SHP77 treated with DMSO at 0.1 percent for 48 hours (cell line): ENCODE data around the gene CHRNA4.

ENCODE experiments used
- DNase-seq: peaks from one replicate; lab custom pipeline; 2025; lab: John Stamatoyannopoulos, UW

The CHRNA4 gene

DNA sequence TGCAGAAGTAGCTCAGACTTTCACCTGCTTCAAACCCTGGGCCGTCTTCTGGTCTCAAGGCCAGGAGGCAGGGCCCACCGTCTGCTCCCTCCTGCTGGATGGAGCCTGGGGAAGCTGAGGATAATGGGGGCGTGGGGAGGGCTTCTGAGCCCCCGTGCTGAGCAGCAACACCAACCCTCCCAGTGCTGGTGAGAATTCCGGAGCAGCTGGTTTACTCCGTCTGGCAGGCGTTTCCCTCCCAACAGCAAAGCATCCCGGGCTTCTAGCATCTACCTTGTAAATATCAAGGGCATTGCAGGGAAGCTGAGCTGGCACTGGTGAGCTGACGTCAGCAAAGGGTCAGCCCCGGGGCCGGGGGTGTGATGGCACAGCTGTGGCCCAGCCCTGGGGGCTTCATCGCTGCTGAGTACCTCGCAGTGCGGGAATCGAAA is 16.8 kb upstream of the CHRNA4 start:
- no peak for DNase-seq

DNA sequence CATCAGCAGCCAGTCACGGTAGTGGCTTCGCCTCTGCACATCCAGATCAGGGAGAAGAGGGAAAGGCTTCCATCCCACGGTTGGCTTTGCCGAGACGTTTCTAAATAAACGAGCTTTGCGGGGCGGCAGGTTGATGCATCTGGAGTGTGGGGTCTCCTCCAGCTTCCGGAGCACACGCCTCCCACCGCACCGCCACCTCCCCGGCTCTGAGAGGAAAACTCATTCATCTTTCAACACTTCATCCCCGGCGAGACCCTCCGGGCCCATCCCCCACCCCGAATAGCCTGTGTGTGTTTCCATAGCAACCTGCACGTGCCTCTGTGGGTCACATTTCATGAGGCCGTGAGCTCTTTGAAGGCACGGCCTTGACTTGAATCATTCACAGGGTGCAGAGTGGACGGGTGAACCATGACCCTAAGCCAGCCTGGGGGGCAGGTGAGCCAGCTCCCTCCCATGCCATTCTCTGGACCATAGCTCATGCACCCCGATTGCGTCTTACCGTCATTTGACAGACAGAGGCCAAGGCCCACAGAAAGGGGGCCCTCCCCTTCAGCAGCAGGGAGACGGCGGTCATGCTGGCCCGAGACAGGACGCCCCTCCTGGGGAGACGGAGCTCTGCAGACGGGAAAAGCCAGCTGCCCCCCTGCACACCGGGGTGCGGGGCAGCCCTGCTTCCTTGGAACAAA is 16.2 kb upstream of the CHRNA4 start:
- DNase-seq, result no peak

DNA sequence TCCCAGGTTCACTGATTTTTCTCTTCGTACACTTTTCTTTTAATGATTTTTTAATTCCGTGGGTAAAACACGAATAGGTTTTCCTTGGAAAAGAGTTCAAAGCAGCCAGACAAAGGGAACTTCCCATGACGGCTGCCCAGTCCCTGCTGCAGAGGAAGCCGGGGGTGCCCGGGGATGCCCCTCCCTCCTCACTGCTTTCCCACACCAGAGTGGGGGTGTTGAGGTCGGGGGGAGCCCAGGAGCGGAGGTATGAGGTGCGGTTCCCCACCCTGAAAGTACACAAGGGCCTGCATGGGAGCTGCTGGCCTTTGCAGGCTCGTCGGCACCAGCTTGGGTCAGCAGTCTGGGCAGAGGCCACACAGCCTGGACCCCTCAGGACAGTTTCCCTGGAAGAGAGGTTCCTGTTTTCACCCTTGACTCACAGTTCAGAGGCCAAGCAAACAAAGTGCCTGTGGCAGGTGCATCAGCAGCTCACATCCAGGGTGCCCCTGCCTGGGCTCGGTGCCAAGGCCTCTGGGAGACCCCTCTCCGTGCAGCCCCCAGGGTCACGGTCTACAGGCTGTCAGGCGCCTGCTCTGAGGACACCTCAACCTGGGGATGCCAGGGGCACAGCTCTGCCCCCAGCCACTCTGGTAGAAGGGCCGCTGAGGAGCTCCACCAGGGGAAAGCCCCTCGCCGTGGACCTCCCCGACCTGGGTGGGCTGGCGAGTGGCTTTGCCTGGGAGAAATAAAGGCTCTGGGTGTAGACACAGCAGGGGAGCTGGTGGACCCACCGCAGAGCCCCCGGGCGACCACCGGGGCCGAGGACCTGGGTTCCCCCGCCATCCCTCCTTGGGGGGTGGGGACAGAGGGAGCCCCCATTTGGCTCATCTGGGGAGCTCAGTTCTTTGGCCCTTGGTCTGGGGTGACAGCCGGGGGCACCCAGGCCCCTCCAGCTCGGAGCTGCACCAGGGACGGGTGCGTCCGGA is 15.4 kb upstream of the CHRNA4 start:
- no peak for DNase-seq

DNA sequence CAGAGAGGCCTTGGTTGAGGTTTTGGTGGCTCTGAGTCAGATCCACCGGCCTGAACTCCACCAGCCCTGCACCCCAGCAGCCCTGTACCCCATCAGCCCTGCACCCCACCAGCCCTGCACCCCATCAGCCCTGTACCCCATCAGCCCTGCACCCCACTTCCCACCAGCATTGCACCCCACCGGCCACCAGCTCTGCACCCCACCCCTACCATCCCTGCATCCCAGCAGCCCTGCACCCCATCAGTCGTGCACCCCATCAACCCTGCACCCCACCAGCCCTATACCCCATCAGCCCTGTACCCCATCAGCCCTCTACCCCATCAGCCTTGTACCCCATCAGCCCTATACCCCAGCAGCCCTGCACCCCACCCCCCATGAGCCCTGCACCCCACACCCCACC is 14.3 kb upstream of the CHRNA4 start:
- no peak for DNase-seq

DNA sequence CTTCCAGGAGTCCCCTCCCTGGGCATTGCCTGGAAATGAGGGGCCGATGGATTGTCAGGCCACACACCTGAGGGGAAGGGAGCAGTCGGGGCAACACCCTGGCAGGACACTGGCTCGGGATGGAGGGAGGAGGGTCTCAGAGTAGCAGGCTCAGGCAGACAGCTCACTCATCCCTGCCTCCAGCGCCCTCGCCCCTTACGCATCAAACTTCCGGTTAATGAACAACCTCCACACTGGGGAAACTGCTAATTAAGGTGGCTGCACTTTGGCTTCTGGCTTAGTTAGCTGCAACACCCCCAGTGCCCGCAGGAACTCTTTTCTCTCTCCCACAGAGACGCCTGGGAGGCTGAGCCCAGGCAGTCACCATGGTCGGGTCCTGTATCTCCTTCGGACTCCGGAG is 13.4 kb upstream of the CHRNA4 start:
- DNase-seq, result no peak

DNA sequence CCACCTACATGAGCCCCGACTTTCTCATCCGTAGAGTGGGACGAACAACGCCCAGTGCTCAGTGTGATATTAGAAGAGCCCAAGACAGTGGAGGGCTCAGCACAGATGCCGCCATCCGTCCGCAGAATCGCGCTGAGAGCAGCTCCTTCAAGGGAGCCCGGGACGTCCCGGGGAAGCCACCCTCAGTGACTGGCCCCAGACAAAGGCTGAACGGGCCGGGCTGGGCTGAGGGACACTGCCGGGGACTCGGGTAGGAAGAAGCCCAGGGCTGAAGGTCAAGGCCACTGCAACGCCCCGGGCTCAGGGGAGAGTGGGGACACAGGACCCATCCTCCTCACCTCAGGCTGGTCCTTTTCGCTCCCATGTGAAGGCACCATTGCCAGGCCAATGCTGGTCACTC is 12.8 kb upstream of the CHRNA4 start:
- no peak for DNase-seq

DNA sequence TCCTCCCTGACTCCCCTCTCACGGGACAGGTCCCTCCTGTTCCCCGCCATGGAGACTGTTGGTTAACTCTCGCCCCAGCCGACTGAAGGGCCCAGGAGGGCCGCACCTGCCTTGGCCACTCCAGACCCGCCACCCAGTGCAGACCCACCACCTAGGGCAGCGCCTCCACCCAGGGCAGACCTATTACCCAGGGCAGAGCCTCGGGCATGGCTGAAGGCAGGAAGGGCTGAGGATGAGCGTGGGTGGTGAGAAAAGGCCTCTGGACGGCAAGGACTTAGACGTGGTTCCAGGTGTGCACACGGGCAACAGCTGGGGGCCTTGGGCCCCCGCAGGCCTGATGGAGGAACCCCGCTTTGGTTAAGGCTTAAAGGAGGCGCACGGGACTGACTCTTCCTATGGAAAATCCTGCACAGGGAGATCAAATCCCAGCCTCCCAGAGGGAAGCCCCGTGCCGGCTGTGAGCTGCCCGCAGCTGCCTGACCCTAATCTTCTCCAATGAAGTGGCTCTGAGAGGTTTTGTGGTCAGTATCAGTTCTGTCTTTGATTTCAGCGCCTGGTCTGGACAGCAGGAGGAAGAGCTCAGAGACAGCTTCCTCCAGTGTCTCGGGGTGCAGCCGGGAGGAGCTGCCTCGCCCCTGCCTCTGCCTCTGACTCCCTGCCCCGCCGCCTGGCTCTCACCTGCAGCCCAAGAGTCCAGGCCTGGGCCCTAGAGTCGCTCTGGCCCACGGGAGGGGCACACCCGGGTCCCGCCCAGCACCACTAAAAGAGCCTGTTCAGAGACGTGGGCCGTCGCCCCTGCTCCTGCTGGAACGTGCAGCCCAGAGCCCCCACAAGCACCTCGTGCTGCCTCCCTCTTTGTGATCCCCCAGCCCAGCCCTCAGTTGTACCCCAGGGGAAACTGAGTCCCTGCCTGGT is 12.1 kb upstream of the CHRNA4 start:
- no peak for DNase-seq

DNA sequence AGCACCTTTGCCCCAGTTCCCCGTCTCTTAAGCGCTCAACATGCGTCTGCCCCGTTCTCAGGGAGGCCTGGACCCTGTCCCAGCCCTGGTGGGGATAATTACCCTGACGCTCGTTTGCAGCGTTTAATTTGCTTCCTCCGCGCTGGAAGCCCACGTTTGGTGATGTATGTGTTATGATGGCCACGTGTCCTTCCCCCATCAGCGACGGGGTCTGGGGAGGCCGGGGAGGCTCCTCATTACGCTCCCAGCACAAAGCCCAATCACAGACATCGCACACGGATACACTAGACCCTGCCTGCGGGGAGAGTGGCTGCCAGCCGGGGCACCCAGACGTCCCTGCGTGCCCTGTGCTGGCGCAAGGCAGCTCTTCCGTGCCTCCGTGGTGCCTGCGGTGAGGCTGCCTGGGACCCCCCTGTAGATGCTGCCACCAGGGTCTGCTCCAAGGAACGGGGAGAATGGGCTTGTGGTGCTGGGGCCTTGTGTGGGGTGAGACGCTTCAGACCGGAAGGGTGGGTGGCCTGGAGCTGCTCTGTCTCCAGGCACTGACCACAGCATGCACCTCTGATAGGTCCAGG is 10.2 kb upstream of the CHRNA4 start:
- DNase-seq, result no peak

DNA sequence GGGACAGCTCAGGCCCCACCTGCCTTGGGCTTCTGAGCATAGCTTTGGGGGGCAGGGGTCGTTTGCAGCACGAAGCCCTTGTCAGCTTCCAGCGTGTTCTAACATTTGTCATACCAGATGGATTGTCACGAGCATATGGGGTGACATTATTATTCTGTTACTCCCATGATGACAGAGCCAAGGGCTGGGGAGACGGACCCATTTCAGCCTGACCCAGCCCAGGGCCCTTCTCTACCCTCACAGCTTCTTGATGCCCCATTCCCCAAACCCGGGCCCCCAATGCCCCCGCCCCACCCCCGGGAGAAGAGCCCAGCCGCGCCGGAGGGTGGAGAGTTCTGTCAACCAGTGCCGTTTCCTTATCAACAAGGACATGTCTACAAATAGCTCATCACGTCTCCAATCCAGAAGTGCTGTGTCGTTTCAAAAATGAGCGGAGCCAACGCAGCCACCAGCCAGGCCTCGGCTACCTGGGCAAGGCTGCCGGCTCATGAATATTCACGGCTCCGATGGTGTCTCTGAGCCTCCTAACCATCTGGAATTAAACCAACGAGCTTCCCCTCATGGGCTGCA is 9.6 kb upstream of the CHRNA4 start:
- DNase-seq, result no peak

DNA sequence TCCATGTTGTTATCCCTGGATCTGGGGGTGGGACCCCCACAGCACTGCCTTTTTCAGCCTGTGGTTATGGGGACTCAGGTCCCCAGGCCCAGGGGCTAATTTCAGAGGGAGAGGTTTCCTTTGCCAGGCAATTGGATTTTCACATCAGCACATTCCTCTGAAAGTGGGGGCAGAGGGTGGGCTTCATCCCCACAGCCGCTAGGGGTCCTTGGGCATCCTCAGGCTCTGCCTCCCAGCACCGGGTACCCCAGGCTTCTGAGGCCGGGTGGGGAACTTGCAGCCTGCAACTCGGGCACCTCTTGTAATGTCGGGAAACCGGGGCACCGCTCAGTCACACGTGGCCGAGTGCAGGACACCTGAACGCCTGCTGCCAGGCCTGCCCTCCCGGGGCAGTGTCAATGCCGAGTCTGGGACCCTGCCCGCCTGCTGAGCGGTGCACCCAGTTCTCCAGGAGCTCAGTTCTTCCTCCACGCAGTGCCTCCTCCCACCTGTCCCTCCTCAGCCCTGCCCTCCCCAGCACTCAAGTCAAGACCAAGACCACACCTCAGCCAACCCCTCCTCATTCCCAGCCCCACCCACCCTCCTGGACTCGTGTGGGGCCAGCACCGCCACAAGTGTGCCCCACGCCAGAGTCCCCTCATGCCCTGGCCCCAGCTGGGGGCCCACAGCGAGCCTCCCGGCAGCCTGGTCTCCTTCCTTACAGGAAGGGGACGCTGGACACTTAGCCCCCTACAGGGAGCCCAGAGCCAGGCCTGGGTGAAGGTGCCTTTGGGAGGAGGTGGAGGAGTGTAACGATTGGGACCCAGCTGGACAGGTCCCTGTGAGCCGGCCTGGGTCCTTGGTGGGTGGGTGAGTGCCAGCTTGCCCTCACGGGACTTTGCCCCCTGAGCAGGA is 8.8 kb upstream of the CHRNA4 start:
- no peak for DNase-seq

DNA sequence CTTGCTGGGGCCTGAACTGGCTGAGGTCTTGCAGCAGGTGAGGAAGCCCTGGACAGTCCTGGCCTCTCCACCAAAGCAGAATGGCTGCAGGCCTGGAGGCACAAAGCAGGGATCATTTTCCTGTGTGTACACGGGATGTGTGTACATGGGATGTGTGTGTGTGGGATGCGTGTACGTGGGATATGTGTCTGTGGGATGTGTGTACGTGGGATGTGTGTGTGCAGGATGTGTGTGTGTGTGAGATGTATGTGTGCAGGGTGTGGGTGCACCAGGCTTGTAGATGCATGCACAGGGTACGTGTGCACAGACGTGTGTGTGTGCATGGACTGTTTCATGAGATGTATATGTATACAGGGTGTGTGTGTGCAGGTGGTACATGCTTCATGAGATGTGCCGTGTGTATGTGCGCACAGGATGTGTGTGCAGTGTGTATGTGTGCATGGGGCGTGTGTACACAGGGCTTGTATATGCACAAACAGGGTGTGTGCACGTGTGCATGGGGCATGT is 7.9 kb upstream of the CHRNA4 start:
- DNase-seq, result no peak

DNA sequence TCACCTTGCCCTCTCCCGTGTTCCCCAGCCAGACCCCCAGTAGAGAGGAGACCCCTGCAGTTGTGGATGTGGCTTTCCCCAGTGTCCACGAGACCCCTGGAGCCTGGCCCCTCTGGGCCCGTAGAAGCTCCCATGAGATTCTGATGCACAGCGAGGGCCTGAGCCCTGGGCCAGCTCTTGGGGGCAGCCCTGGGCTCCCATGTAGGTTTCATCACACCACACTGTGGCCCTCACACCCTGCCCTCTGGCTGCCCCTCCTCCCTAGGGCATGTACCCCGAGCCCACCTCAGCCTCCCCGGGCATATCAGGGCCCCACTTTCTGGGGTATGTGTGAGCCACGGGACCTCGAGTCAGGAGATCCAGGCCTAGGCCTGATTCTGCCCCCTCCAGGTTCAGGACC is 7.0 kb upstream of the CHRNA4 start:
- no peak for DNase-seq

DNA sequence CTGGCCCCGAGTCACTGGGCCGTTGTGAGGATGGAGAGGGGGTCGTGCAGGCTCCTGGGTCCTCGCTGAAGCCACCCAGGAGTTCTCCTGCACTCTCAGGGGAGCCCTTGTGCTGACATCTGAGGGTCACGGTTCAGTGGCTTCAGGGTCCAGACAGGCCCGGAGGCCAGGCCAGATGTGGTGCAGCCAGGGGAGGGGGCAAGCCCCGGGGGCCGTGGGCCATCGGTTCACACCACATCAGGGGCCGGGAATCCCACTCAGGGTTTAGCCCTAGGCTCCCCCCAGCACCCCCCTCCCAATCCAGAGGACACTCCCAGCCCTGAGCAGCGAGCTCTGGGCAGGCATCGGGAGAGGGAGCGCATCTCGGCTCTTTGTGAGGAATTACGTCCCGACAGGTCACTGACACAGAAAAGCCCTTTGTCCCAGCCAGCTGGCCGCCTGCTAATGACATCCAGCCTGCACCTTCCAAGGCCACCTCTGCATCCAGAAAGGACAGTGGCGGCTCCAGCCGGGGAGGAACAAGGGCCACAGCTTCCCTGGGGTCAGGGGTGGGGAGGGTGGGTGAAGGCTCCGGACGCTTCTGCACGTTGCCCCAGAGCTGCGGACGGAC is 6.4 kb upstream of the CHRNA4 start:
- no peak for DNase-seq

DNA sequence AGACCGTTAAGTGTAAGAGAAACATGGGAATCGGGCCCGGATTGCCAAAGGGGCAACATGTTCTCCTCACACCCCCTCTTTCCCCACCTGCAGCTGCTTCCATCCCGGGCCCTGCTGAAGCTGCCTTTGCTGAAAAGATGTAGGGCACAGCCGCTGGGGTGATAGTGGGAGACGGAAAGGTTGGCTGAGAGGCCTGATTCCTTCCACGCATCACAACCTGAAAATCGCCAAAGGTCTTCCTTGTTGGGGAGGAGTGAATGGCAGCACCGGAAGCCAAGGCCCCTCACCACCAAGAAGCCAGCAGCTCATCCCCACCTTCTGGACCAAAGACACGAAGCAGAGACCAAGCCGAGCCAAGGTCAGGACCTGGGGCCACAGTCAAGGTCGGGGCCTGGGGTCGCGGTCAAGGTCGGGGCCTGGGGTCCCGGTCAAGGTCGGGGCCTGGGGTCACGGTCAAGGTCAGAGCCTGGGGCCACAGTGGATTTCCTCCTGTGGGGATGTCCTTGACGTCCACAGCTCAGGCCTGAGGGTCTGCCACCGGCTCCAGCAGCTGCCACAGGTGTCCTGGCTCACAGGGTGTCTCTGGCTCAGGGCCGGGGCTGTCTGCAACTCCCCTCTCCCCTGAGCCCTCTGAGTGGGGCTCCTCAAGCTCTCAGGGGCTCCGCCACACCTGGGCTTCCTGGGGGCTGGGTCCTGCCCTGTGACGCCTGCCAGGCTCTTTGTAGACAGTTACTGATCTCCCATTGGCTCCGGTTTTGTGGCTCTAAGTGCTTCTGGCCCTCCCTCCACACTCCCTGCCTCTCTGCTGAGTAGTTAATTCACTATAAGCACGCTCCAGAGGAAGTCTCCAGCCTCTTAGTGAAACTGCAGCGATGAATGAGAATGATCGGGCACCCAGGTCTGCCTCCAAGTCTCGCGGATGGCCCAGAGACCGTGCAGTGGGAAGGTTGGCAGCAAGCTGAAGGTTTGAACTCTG is 5.5 kb upstream of the CHRNA4 start:
- no peak for DNase-seq

DNA sequence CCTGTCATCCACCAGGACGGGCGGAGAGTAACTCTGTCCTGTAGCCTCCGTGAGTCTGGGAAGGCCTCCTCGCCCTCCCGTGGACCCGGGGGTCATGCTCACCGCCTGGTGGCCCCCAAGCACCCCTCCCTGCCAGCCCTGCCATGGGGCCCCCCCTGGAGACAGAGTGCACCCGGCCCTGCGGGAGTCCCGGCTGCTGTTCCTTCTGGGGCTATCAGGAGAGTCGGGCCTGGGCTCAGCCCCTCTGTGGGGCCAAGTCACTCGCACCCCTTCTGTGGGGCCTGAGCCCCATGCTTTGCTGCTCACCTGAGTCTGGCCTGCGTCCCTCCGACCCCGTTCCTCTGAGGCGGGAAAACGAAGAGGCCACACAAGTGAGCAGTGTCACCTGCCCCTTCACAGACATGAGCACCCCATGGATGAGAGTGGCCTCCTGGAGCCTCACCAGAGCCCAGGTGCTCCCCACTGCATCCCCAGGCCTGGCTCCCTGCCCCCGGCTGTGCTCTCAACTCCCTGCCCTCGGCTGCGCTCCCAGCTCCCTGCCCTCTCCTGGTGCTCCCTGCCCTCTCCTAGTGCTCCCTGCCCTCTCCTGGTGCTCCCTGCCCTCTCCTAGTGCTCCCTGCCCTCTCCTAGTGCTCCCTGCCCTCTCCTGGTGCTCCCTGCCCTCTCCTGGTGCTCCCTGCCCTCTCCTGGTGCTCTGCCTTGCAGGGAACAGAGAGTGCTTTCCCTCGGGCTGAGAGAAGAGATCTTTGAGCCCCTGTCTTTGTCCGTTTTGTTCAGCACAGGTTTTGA is 4.6 kb upstream of the CHRNA4 start:
- DNase-seq, result no peak

DNA sequence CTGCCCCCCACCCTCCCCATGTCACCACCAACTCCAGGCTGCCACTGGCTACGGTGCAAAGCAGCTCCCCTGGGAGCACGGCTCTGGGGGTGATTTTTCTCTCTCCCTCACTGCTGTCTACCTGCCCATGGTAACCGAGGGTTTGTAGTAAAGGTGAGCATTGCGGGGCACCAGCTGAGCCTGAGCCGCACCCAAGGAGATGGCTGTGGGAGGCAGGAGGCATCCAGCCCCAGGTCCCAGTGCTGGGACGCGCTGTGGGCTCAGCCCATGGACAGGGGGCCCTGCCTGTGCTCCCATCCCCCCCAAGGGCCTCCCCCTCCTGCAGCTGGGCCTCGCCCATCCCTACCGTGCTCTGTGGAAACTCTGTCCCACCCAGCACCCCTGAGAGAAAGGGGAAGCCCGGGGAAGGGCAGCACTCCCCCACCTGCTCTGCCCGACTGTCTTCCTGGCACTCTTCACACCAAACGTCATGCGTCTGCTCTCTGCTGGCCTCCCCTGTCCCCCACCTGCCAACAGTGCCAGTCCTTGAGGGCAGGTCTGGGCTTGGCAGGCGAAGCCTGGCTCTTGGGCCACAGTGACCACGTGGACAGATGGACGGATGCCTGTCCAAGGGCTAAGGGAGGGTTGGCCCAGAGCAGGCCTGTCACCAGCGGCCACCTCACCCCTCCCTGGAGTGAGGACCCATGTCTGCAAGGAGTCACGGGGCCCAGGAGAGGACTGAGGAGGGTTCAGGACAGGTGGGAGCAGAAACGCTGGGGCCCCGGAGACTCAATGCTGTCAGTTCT is 3.8 kb upstream of the CHRNA4 start:
- no peak for DNase-seq

DNA sequence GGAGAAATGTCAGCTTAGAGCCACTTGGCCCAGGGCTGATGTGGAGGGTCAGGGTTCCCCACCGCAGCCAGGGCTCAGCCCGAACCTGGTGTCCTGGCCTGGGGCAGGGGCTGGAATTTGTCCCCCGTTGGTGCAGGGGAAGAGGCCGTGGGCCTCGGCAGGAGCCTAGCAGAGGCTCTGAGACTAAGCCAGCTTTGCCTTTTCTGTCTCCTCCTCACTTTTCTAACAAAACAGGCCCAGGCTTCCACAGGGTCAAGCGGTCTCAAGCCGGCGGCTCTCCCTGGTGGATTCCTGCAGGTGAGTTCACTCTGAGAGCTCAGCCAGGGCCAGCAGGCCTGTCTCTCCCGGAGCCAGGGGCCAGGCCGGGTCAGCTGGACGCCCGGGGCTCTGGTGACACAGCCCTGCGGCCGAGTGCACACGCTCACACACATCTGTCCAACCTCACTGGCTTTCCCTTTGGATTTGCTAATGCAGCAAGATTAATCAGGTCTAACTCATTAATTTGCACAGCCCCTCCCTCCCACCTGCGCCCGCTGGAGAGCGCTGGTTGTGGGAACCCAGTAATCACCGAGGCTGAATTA is 2.9 kb upstream of the CHRNA4 start:
- DNase-seq, result no peak
